Keratinocyte (primary cell): ENCODE results near the gene GUSB. TPM values are rescaled to one million over a fixed set of nuclear protein-coding genes. Genes with fewer than 3 reads are reported as not detected.

Experiments used
- DNase-seq: peaks from one replicate; pipeline ENCODE4 v3.0.0-alpha.2; 2011; ENCODE audit warnings: low read depth, missing footprints, low spot score
- FAIRE-seq: peaks from 2 replicates; lab custom pipeline; 2011; peaks lifted over from hg19 to GRCh38; lab: Jason Lieb, UNC
- H2AFZ ChIP-seq: 2 replicates; pipeline ENCODE4 v1.6.0; 2012; ENCODE audit warnings: low read length, control low read depth, inconsistent platforms; ENCODE audit not compliant: control insufficient read depth
- H3K27ac ChIP-seq: 2 replicates; pipeline ENCODE4 v1.5.1; 2011; ENCODE audit warnings: low read length; ENCODE audit not compliant: control insufficient read depth, insufficient read depth
- H3K27me3 ChIP-seq: 3 replicates; pipeline ENCODE4 v1.6.0; 2011; ENCODE audit warnings: low read length; ENCODE audit not compliant: control insufficient read depth, insufficient read depth; ENCODE audit errors: extremely low read depth
- H3K36me3 ChIP-seq, 2 experiments: 2 replicates in 1 of 2; 3 replicates in 1 of 2; pipeline ENCODE4 v1.5.1; 2011; ENCODE audit warnings: low read length in 2 of 2, mild to moderate bottlenecking in 1 of 2; ENCODE audit not compliant: control insufficient read depth in 2 of 2, insufficient read depth in 2 of 2; ENCODE audit errors: extremely low read depth in 1 of 2
- H3K4me1 ChIP-seq: 3 replicates; pipeline ENCODE4 v1.5.1; 2011; ENCODE audit warnings: low read length; ENCODE audit not compliant: control insufficient read depth, insufficient read depth; ENCODE audit errors: extremely low read depth
- H3K4me2 ChIP-seq: 3 replicates; pipeline ENCODE4 v1.6.0; 2011; ENCODE audit warnings: low read depth, low read length; ENCODE audit not compliant: control insufficient read depth, insufficient read depth; ENCODE audit errors: extremely low read depth
- H3K4me3 ChIP-seq, 3 experiments: fragments of 200-600 bp in 1 of 3; sonication (generic) in 1 of 3; 2 replicates in 2 of 3; 3 replicates in 1 of 3; pipeline ENCODE4 v1.5.1; 2011 to 2016; ENCODE audit warnings: low read length in 3 of 3, mild to moderate bottlenecking in 3 of 3, control low read depth in 2 of 3, inconsistent platforms in 1 of 3, low read depth in 1 of 3, mixed read lengths in 1 of 3, mixed run types in 1 of 3, moderate library complexity in 1 of 3; ENCODE audit not compliant: control insufficient read depth in 2 of 3, insufficient read depth in 2 of 3; ENCODE audit errors: extremely low read depth in 1 of 3
- H3K79me2 ChIP-seq: 2 replicates; pipeline ENCODE4 v1.6.0; 2012; ENCODE audit warnings: low read length; ENCODE audit not compliant: control insufficient read depth, insufficient read depth
- H3K9ac ChIP-seq: 3 replicates; pipeline ENCODE4 v1.6.0; 2011; ENCODE audit warnings: low read length; ENCODE audit not compliant: control insufficient read depth, insufficient read depth; ENCODE audit errors: extremely low read depth
- H3K9me1 ChIP-seq: 3 replicates; pipeline ENCODE4 v1.6.0; 2011; ENCODE audit warnings: low read length; ENCODE audit not compliant: control insufficient read depth, insufficient read depth; ENCODE audit errors: extremely low read depth
- H3K9me3 ChIP-seq: 2 replicates; pipeline ENCODE4 v1.5.1; 2012; ENCODE audit warnings: low read depth, low read length; ENCODE audit not compliant: control insufficient read depth
- H4K20me1 ChIP-seq: 3 replicates; pipeline ENCODE4 v1.6.0; 2011; ENCODE audit warnings: low read length; ENCODE audit not compliant: control insufficient read depth, insufficient read depth; ENCODE audit errors: extremely low read depth
- CTCF ChIP-seq, 3 experiments: IDR thresholded peaks in 1 of 3; conservative IDR thresholded peaks in 1 of 3; optimal IDR thresholded peaks in 1 of 3; 2 replicates in 2 of 3; 3 replicates in 1 of 3; pipeline versions ENCODE3 to v1.5.1; 2011; ENCODE audit warnings: low read length in 3 of 3, mild to moderate bottlenecking in 3 of 3, moderate library complexity in 2 of 3, control low read depth in 1 of 3, inconsistent platforms in 1 of 3; ENCODE audit not compliant: insufficient read depth in 2 of 3; ENCODE audit errors: extremely low read depth in 1 of 3
- EZH2 ChIP-seq: IDR thresholded peaks from one replicate; pipeline ENCODE4 v1.6.1; 2012; ENCODE audit warnings: inconsistent platforms, mild to moderate bottlenecking, low read length, moderate library complexity
- dilution Hi-C: fragments of 300-500 bp; cut with MboI; formaldehyde crosslinking; loops from one replicate; pipeline ENCODE4 v1.7.0; 2020; ENCODE audit warnings: low sequenced_read_pairs; ENCODE audit not compliant: extremely low pct_ligation_motif_present
- polyA plus RNA-seq, 5 experiments: library from polyadenylated mRNA; depleted of rRNA in 3 of 5; stranded (reverse) in 3 of 5; stranded (forward) in 1 of 5; unstranded in 1 of 5; fragments of >200 nt; gene quantifications; 1 replicate in 1 of 5; 2 replicates in 3 of 5; 3 replicates in 1 of 5; pipeline versions ENCODE4 v1.2.1 to v1.2.3, GENCODE V29; 2011 to 2012; ENCODE audit warnings: missing spikeins in 2 of 5, low read depth in 1 of 5, low replicate concordance in 1 of 5

Gene GUSB
- polyA plus RNA-seq, 1 donor (not counting 4 experiments of a cell fraction or from before 2014, with no cell fraction given): 13.3 TPM

DNA sequence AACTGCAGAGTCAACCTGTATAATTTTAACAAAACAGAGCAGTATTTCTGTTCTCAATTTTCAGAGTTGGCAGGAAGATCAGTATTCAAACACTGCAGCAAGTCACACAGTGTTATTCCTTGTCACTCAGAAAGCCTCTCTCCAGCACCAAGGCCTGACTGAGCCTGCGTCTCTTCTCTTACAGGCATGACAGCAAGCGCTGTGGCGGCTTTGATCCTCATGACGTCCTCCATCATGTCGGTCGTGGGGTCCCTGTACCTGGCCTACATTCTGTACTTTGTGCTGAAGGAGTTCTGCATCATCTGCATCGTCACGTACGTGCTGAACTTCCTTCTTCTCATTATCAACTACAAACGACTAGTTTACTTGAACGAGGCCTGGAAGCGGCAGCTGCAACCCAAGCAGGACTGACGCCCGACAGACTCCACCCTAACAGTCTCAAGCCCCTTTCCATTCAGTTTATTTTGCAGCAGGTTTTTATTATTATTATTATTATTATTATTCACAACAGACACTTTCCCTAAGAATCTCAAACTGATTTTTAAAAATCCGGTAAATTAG, 28.0 kb downstream of the GUSB start:
- H3K9me3 ChIP-seq: no peaks in the 10 kb centered on the region
- H3K27ac ChIP-seq: no peak overlapping the region
- FAIRE-seq: no peak
- no peak for DNase-seq
- H3K36me3 ChIP-seq: peaks cover 2 to 13% of the 10 kb centered on the region in 2 experiments
- H4K20me1 ChIP-seq: no peaks in the 10 kb centered on the region
- no peak overlapping the region for H3K9ac ChIP-seq
- H3K79me2 ChIP-seq: no peaks in the 10 kb centered on the region
- no peak overlapping the region for H3K4me3 ChIP-seq
- H3K4me1 ChIP-seq: no peaks in the 10 kb centered on the region
- H2AFZ ChIP-seq: no peak overlapping the region
- no peaks in the 10 kb centered on the region for H3K27me3 ChIP-seq
- TF ChIP-seq EZH2 (no peak), CTCF (optimal IDR thresholded peaks at IDR 0.05 in 1 of 3, IDR thresholded peaks at IDR 0.05 in 1 of 3, conservative IDR thresholded peaks at IDR 0.05 in 1 of 3; ENCODE audit: extremely low read depth in 1 of 3, insufficient read depth in 2 of 3, low read length in 3 of 3) (no peak)
- H3K4me2 ChIP-seq: no peak overlapping the region
- dilution Hi-C loops: no loop called here
- no peaks in the 10 kb centered on the region for H3K9me1 ChIP-seq

DNA sequence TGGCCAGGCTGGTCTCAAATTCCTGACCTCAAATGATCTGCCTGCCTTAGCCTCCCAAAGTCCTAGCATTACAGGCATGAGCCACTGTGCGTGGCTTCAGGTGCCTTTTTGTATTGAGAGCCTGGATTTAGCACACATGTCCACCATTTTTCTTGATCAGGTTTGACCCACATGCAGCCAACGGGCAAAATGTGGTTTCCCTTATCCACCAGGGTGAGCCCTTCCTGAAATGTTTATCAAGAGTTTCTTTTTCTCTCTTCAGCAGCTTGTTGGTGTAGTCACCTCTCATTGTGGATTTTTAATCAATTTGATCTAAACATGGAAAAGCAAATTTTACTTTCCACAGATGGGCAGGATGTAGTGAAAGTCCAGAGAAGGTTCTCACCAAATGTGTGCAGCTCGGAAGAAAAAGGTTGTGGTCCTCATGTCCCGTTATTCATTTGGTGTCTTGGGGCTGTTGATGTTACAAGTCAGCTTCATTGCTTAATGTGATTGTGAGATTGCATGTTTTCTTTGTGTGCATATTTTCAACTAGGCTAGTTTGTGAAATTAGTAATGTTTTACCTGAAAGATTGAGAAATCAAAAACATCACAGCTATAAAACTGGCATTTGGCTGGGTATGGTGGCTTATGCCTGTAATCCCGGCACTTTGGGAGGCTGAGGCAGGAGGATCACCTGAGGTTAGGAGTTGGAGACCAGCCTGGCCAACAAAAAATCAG, 28.9 kb downstream of the GUSB start:
- H3K4me2 ChIP-seq: no peak overlapping the region
- no peaks in the 10 kb centered on the region for H4K20me1 ChIP-seq
- DNase-seq (no peak), FAIRE-seq (no peak)
- no peak overlapping the region for H3K27ac ChIP-seq
- H3K9me3 ChIP-seq: no peaks in the 10 kb centered on the region
- dilution Hi-C loops: no loop called here
- H3K4me3 ChIP-seq: no peak overlapping the region
- H3K27me3 ChIP-seq: no peaks in the 10 kb centered on the region
- no peaks in the 10 kb centered on the region for H3K4me1 ChIP-seq
- H3K9ac ChIP-seq: no peak overlapping the region
- TF ChIP-seq EZH2 (no peak), CTCF (optimal IDR thresholded peaks at IDR 0.05 in 1 of 3, IDR thresholded peaks at IDR 0.05 in 1 of 3, conservative IDR thresholded peaks at IDR 0.05 in 1 of 3; ENCODE audit: extremely low read depth in 1 of 3, insufficient read depth in 2 of 3, low read length in 3 of 3) (no peak)
- no peaks in the 10 kb centered on the region for H3K9me1 ChIP-seq
- H3K79me2 ChIP-seq: no peaks in the 10 kb centered on the region
- peaks cover 2 to 13% of the 10 kb centered on the region in 2 experiments for H3K36me3 ChIP-seq
- H2AFZ ChIP-seq: no peak overlapping the region
